Measurements from ENCODE around the gene GEMIN7.

DNA sequence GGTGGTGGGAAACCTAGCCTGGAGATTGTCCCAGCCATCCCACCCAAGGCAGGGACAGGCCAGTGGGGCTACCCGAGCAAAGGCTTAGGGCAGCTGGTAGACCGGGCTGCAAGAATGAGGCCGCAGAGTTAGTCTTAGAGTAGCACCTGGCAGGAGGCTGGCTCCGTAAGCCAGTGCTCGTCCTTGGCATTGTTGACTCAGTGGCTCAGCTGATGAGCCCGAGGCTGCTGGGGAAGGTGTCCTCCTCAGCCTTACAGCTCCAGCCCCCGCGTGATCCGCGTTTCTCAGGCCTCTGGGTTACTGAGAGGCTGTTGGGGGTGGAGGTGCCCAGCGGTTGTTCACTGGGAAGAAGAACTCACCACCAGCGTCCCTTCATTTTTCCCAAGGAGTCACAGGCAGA, 38.6 kb downstream of the GEMIN7 start:
- TF ChIP-seq, protein P1, sequence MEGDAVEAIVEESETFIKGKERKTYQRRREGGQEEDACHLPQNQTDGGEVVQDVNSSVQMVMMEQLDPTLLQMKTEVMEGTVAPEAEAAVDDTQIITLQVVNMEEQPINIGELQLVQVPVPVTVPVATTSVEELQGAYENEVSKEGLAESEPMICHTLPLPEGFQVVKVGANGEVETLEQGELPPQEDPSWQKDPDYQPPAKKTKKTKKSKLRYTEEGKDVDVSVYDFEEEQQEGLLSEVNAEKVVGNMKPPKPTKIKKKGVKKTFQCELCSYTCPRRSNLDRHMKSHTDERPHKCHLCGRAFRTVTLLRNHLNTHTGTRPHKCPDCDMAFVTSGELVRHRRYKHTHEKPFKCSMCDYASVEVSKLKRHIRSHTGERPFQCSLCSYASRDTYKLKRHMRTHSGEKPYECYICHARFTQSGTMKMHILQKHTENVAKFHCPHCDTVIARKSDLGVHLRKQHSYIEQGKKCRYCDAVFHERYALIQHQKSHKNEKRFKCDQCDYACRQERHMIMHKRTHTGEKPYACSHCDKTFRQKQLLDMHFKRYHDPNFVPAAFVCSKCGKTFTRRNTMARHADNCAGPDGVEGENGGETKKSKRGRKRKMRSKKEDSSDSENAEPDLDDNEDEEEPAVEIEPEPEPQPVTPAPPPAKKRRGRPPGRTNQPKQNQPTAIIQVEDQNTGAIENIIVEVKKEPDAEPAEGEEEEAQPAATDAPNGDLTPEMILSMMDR (IDR thresholded peaks at IDR 0.05), result no peak
- TF ChIP-seq POLR2A (IDR thresholded peaks at IDR 0.05), result no peak

All from body of pancreas (tissue), 4 donors.